HG03575 (cell line): ENCODE data around the gene KCNQ1.

Experiments used
- ATAC-seq: cut with Tn5 transposase; IDR thresholded peaks from one replicate; pipeline ENCODE4 v1.9.1; 2021; ENCODE audit not compliant: unreplicated experiment, insufficient number of reproducible peaks, low FRiP score; ENCODE audit errors: extremely low read depth

KCNQ1 gene

DNA sequence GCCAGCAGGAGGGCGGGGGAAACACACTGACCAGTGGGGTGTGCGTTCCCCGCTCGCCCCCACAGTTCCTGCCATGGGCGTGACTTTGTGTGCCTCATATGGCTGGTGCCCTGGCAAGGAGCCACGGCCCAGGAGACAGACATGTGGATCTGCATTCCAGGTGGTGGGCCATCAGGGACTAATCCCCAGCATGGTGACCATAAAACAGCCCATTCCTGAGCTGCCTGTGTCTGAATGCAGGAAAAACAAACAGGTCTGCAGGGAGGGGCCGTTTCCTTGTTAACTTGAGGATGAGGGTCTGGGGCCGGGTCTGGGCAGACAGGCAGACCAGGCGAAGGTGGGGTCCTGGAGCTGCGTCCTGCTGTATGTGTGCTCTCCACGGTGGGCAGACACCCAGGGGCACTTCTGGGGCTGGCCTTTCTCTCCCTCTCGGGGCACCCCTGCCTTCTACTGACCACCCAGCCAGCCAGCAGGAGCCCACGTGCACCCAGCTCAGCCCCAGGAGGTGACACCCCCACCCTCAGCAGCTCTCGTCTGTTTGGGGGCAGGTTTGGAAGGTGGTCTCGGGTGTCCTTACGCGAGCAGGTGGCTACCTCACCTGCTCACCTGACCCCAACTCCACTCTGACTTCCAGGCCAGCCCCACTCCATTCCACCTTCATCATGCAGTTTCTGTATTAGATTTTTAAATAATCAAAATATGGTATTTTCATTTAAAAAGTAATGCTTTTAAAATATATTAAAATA, 134.7 kb downstream of the KCNQ1 start:
- no peak for ATAC-seq

DNA sequence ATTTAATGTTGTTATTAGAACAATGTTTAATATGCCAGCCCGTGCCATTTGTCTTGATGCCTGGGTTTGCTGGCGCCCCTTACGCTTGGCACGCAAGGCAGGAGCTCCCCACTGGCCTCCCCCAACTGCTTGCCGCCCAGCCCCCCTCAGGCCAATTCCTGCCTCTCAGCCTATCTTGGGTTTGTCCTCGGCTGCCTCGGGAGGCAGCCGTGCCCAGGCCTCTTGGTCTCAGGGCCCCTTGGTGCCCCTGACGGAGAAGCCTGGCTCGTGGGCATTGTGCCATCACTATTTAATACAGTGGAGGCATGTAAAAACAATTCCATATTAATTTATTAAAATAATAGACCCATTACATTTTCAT, 135.2 kb downstream of the KCNQ1 start:
- ATAC-seq = no peak

DNA sequence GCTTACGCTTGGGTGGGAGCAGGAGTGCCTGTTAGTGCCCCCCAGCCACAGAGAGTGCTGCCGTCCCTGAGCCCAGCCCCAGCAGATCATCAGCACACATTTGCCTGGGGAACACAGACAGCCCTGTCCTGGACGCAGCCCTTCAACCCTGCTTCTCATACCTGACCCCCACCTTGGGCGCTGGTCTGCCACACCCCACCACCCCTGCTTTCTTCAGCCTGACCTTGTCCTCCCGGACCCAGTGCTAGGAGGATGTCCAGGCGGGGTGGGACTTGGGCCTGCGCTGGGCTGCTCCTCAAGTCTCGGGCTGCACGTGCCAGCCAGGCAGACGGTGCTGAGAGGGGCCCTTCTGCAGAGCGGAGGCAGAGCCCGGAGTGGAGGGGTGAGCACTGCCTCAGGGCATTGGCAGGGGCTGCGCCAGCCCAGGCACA, 135.8 kb downstream of the KCNQ1 start:
- no peak for ATAC-seq

DNA sequence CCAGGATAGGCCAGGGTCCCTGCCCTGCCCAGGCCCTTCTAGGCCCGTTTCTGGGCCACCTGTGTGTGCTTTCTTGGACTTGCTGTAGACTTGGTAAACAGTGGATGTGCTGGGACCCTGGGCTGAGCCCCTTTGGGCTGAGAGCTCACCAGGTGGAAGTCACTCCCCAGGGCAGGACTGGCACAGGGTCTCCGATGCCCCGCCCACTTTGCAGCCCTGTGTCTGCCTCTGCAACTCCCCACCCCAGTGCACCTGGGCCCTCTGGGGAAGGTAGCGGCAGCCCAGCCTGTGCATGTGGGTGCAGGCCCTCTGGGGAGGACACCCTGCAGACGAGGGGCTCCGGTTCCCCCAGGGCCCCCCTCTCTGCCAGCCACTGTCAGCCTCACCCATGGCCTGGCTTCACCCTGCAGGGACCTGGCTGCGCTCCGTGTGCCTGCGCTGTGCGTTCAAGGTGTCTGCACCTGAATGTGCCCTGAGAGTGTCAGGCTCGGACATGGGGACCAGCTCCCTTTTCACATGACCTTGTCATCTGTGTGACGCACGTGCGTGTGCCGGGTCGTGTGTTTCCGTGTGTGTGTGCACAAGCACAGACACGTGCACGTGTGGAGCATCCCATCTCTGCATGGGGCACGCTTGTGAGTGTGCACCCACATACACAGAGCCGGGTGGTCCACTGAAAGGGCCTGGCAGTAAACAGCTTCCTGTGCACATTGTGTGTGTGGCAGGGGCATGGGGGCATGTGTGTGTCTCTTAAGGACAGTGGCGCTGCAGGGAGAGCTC, 136.5 kb downstream of the KCNQ1 start:
- no peak for ATAC-seq

DNA sequence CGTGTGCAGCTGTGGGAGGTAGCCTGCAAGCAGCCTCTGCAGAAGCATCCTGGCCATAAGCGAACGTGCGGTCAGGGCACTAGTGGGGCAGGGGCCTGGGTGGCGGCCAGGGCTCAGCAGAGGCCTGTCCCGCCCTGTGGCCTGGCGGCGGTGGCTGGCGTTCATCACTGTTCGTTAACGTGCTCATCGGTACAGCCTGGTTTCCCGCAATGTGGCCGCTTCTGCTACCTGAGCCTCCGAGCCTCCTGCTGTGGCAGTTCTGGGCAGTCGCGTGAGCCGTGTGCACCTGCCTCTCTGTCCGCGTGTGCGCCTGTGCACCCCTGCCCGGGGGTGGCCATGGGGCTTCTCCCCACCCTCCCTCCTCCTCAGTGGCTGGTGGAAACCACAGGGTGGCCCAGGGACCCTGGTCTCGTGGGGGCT, 137.1 kb downstream of the KCNQ1 start:
- no peak for ATAC-seq

DNA sequence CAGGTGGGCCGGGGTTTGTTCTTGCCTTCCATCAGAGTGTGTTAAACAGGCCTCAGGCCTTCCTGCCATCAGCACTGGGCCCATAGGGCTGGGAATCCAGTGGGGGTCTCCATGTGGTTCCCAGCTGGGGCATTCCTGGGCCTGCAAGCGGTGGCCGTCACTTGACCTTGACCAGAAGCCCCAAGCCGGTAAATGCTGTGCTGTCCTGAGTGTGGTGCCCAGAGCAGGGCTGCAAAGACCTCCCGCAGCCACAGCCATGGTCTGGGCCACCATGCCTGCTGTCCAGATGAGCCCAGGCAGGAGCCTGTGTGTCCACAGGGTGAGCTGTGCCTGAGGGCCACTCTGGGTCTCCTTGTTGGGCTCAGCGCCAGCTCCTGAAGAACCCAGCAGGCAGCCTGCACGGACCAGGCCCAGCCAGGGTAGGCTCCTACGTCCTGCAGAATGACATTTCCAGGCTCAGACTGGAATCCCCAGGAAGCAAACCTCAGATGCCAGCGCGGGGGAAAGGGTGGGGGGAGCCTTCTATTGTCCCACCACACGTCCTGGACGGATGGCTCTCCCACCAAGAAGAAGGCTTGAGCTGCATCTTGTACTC, 137.6 kb downstream of the KCNQ1 start:
- ATAC-seq = no peak

DNA sequence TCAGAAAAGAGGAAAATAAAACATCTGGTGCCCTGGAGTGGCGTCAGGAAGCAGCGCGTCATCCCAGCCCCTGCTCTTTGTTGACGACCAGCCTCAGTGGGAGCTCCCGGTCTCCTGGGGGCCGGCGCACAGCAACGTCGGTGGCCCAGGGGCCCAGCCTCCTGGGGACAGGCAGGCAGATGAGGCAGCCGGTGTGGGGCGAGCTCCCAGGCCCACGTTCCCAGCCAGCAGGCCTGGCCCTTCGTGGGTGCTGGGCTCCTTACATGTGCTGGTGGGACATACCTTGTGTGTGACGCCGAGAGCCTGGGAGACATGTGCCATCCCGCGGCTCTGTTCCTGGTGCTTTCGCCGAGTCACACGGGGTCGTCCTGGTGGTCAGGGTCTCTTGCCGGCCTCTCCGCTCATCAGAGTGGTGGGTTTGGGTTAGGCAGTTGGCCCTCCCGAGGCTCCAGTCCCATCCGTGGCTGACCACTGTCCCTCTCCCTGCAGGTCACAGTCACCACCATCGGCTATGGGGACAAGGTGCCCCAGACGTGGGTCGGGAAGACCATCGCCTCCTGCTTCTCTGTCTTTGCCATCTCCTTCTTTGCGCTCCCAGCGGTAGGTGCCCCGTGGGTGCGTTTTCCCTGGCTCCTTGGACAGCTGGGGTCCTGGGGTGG, 138.3 kb downstream of the KCNQ1 start:
- no peak for ATAC-seq

DNA sequence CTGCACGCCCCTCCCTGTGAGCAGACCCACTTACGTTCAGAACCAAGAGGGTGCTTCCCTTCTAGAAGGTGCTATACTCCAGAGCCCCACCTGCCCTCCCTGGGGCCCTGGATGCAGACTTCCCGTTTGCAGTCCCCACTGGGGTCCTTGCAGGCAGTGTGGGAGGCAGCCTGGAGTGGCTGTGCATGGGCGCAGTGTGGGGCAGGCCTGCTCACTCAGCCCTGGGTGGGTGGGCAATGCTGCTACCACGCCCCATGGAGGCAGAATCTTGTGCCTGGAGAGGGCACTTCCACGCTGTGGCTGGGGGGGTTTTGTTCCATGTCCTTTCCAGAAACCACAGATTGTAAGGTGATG, 138.8 kb downstream of the KCNQ1 start:
- ATAC-seq = no peak

DNA sequence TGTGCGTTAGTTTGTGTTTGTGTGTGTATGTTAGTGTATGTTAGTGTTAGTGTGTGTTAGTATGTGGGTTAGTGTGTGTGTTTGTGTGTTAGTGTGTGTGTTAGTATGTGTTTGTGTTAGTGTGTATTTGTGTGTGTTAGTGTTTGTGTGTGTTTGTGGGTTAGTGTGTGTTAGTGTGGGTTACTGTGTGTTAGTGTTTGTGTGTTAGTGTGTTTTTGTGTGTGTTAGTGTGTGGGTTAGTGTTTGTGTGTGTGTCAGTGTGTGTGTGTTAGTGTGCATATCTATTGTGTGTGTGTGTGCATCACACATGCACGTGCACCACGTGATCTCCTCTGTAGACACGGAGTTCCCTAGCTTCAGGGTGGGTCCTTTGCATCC, 139.6 kb downstream of the KCNQ1 start:
- no peak for ATAC-seq

DNA sequence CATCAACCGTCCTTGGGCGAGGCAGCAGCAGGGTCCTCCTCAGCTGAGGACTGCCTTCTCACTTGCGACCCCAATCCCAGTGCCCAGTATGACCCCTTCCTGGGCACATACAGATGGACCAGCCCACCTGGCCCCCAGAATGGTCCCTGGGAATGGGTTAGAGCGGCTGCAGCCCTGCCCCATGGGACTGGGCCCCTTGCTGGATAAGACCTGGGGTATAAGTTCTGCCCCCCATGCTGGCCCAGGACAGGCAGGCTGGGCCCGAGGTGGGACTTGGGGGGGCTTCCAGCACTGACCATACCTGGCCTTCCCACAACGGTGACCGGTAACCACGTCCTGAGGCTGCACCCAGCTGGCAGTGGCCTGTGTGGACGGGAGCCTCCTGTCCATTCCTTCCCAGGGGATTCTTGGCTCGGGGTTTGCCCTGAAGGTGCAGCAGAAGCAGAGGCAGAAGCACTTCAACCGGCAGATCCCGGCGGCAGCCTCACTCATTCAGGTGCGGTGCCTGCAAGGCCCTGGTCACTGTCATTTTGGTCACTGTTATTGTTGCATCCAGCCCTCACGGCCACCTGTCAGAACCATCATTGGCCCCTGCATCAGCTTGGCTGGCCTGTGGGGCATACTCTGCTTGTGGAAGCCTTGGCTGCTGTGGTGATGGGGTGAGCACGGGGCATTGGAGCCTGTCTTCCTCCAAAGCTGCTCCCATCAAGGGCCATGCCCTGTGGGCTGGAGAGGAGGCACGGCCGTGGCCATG, 140.2 kb downstream of the KCNQ1 start:
- ATAC-seq = no peak

DNA sequence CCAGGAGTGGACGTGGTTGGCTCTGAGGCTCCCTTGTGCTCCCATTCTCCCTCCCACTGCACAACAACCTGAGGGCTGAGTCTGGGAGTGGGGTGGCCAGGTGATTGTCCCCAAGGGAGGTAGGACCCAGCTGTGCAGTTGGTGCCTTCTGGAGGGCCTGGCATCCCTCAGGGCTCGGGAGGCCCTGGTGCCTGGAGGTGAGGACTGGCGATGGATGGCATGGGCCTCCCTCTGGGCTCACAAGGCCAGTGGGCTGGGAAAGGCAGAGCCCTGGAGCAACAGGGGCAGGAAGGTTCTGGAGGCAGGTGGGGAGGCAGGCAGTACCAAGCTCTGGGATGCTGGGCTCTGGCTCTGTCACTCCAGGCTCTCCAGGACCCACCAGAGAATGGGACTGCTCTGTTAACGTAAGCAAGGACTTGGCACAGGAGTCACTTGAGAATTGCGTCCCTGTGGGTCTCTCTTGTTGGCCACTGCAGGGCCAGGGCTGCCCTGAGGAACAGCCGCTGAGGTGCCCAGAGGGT, 140.8 kb downstream of the KCNQ1 start:
- ATAC-seq = no peak

DNA sequence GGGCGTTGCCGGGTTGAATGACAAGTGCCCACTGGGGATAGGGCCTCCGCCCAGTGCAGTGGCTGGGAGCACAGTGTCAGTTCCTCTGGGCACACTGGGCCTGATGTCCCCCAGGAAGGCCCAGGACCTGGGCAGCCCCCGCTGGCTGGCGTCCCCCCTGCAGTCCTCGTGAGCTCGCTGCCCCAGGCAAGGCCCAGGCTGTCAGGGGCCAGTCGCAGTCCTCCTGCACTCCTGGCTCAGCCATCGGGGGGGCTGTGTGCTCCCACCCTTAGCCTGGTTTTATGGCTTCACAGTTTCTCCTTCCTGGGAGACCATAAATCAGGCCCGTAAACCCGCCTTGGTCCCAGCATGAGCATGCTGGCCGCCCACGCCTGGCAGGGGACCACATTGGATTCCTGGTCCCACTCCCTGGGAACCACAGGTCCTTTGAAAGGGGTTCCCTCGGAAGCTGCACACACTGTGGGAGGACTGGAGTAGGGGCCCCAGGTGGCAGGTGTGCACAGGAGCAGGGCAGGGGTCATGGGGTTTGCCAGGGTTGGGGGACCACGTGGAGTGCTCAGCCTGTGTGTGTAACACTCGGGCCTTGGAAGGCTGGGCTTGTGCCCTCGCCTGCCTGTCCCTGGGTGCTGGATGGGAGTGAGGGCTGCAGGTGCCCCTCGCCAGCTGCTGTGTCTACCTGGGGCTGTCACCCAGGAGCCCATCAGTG, 141.4 kb downstream of the KCNQ1 start:
- ATAC-seq = no peak

DNA sequence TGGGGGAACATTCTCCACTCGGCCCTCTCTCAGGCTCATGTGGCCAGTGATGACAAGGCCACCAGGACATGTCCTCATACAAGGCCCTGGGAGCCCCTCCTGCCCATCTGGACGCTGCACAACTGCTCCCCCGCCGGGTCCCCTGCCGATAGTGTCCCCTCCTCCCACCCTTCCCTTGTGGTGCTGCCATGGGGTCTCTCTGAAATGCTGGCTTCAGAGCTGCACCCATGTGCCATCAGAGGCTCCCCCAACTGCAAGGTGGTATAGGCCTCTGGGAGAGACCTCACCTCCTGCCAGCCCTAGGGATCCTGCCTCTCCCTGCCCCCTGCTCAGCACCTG, 142.0 kb downstream of the KCNQ1 start:
- no peak for ATAC-seq

DNA sequence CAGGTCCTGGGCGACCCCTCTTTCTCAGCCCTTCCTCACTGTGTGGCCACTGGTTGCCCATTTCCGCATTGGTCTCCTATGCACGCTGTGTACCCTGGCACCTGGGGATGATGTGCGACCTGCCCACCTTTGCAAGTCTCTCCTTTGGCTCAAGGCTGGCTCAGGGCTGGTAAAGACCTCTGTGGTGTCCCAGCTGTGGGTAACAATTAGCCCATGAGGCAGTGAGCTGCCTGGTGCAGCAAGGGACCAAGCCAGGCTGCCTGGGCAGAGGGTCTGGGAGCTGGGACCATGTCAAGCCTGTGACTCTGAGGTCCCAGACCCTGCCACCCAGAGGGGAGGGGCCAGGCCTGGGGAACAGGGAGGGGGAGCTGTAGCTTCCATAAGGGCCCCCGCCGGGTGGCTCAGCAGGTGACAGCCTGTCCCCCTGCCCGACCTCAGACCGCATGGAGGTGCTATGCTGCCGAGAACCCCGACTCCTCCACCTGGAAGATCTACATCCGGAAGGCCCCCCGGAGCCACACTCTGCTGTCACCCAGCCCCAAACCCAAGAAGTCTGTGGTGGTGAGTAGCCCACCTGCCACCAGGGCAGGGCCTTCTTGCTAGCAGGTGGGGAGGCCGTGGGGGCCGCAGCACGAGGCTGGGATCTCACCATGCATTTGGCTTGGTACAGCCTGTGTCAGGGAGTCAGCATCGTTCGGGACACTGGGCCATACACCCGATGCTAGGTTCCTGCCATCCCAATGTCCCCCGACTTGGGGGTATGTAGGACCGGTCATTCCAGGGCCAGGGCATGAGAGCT, 142.5 kb downstream of the KCNQ1 start:
- ATAC-seq = no peak

DNA sequence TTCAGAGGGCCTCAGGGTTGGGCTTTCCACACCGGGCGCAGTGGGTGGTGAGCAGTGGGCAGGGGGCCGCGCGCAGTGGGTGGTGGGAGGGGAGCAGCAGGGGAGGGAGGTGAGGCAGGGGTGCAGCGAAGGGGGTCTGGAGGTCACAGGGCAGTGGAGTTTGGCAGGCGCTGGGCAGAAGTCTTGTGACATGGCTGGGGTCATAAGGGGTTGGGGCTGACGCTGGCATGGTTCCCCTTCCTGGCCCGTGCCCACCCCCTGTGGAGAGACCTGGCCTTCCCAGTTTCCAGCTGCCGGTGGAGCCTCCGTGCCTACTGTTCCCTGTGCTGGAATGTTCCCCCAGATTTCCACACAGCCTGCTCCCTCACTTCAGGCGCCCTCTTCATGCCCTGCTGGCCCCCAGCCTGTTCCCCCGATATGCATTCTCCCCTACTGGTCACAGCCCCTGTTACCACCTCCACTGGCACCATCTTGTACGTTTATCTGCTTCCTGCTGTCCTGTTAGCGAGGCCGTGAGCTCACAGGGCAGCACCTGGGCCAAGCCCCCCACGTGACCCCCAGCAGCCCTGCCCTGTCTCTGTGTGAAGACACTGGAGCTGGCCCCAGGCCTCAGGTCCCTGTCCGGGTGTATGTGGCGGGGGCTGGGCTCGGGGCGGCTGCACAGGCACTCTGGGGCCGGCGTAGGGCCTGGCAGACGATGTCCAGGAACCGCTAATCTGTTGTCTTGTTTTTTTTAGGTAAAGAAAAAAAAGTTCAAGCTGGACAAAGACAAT, 143.4 kb downstream of the KCNQ1 start:
- no peak for ATAC-seq

DNA sequence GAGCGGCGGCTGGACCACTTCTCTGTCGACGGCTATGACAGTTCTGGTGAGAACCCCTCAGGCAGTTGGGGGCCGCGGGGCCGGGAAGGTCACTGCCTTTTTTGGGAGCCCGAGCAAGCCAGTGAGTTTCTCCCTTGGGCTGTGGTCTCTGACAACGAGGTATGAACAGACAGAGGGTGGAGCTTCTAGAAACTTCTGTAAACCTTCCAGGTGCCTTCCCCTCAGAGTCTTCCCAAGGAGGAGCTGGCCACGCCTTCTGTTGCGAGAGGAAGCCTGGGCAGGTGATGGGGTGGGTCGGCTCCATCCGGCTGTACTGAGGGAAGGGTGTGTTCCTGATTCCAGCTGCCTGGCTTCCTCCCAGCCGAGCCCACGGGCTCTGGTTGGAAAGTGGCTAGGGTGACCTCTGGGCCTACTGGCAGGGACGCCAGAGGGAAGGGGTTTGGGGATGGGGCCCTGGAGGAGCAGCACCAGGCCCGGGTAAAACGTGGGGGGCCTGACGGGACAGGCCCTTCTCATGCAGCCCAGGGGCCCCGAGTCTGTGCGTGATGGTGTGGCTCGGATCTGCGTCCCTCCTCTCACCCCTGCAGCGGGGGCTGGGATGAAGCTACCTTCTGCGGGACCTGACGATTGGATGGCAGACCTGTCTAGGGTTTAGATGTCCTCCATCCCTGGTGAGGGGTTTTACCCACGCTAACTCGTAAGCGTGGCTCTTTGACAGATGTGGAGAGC, 144.2 kb downstream of the KCNQ1 start:
- ATAC-seq = no peak
